H1 (cell line): ENCODE results near the gene CDK2. TPM values are rescaled to one million over a fixed set of nuclear protein-coding genes. Genes with fewer than 3 reads are reported as not detected.

Source experiments
- CBX8 ChIP-seq: fragments of 300-800, 300-1000 bp; sonication (generic); IDR thresholded peaks from 2 replicates; pipeline ENCODE4 v1.7.1; 2016; ENCODE audit warnings: low read depth, low read length, borderline replicate concordance
- CHD1 ChIP-seq: IDR thresholded peaks from 2 replicates; pipeline ENCODE4 v1.6.1; 2012; ENCODE audit warnings: low read depth, low read length, improper control_type of control experiment
- POLR2AphosphoS5 ChIP-seq: IDR thresholded peaks from 2 replicates; pipeline ENCODE4 v1.6.1; 2011; ENCODE audit warnings: low read depth, low read length
- SIRT6 ChIP-seq: IDR thresholded peaks from one replicate; pipeline ENCODE4 v1.7.1; 2012; ENCODE audit warnings: low read length, inconsistent platforms
- SP2 ChIP-seq: IDR thresholded peaks from 2 replicates; pipeline ENCODE4 v1.6.1; 2012; ENCODE audit warnings: mild to moderate bottlenecking, low read length, inconsistent platforms
- TAF7 ChIP-seq: optimal IDR thresholded peaks from 2 replicates; pipeline ENCODE3; 2011; ENCODE audit warnings: low read depth, mild to moderate bottlenecking, inconsistent platforms, low read length, moderate library complexity, borderline replicate concordance
- polyA plus RNA-seq, 7 experiments: library from polyadenylated mRNA; depleted of rRNA in 3 of 7; stranded (reverse) in 5 of 7; unstranded in 2 of 7; fragments of >200 nt in 5 of 7; fragments of 200-250 nt in 2 of 7; gene quantifications; 1 replicate in 5 of 7; 2 replicates in 1 of 7; 4 replicates in 1 of 7; pipeline versions ENCODE4 v1.2.1 to v1.2.3, GENCODE V29; 2011 to 2013; ENCODE audit warnings: missing spikeins in 2 of 7, mixed read lengths in 2 of 7
- total RNA-seq: library from RNA; stranded (reverse); fragmentation: NEBNext Ultra II Directional; extraction: Animal tissue kit (Norgen Biotek cat#: 25700); gene quantifications from 2 replicates; pipeline ENCODE4 v1.2.1, GENCODE V29; 2021

CDK2 gene
- total and polyA plus RNA-seq, 2 of the 8 experiments (the other 6 are each of a cell fraction or from before 2014, with no cell fraction given), result 39.4 to 42.5 TPM

DNA sequence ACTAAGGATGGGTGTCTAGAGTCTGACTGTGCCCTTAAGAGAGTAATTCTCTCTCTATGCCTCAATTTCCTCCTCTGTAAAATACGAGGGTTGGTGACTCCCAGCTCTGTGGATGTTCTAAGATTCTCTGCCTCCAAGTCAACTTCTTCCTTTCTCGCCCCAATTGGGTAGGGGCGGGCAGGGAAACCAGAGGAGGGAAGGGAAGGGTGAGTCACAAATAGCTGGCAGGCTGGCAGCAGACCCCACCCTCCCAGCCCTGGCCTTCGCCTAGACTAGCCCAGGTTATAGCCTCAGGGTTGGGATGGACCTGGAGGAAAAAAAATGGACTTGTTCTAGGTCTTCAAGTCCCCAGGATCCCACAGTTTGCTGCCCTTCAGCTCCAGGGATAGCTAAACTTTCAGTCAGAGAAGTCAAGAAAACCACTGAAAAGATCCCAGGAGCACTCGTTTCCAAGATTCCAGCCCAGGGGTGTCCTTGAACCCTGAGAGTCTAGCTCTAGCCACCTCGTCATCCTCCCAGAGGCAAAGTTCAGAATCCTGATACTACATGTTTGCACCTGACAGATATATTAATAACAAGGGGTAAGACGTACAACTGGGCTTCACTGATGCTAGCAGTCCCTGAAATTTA lies 33.3 kb upstream of the CDK2 start (continued):
- no peak for TF ChIP-seq TAF7
- TF ChIP-seq POLR2AphosphoS5, result no peak
- TF ChIP-seq SP2, result no peak
- no peak for TF ChIP-seq CBX8
- no peak for TF ChIP-seq CHD1
- no peak for TF ChIP-seq SIRT6
